ENCODE results near the gene ALX4.

ALX4 gene

DNA sequence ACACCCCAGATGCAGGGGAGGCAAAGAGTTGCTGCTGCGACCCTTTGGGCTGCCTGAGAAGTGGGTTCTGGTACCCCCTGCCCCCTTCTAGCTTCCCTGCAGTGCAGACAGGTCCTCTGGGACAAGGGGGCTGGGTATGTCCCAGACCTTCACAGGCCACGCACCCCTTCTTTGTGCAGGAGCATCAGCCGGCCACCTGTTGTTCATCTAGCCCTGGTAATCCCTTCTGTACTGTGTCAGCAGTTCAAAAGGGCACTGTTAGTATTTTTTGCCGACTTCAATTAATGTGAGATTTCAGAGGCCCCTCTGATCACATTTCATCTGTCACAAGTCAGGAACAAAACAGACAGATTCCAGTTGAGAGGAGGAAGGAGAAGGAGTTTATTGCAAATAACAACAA is 49.9 kb downstream of the ALX4 start:
- Histone ChIP-seq H3K27ac (ENCODE audit: low read depth, low read length) (no peak overlapping the region), H3K4me3 (ENCODE audit: low read length) (no peak overlapping the region), H2BK120ac (ENCODE audit: low read depth, low read length) (no peak overlapping the region), H3K9ac (ENCODE audit: low read length) (no peak overlapping the region), H3K4ac (ENCODE audit: low read depth, low read length) (no peak overlapping the region), H4K8ac (ENCODE audit: low read depth, low read length) (no peak overlapping the region), H3K18ac (ENCODE audit: low read length) (no peak overlapping the region), H3K36me3 (ENCODE audit: control insufficient read depth, insufficient read depth, low read length) (no peaks in the 10 kb centered on the region), H2BK15ac (replicated peaks; ENCODE audit: low read depth) (no peak overlapping the region), H2BK5ac (ENCODE audit: low read length) (no peak overlapping the region), H3K4me1 (ENCODE audit: control insufficient read depth, low read depth, low read length) (no peaks in the 10 kb centered on the region), H3K56ac (ENCODE audit: low read length) (no peak overlapping the region), H2AK5ac (ENCODE audit: low read length) (no peak overlapping the region), H3K79me1 (ENCODE audit: low read length) (no peaks in the 10 kb centered on the region), H3K23ac (ENCODE audit: low read length) (no peak overlapping the region), H3K79me2 (ENCODE audit: control insufficient read depth, insufficient read depth, low read length) (no peaks in the 10 kb centered on the region), H4K5ac (ENCODE audit: low read length) (no peak overlapping the region), H3K27me3 (ENCODE audit: insufficient read depth, low read length, poor library complexity) (no peaks in the 10 kb centered on the region), H3K4me2 (ENCODE audit: low read length) (no peak overlapping the region)
- DNase-seq: no peak
- WGBS (ENCODE audit: extremely low coverage, insufficient coverage, low lambda C conversion rate): no CpG with 5 or more reads among the region's 4 CpGs

DNA sequence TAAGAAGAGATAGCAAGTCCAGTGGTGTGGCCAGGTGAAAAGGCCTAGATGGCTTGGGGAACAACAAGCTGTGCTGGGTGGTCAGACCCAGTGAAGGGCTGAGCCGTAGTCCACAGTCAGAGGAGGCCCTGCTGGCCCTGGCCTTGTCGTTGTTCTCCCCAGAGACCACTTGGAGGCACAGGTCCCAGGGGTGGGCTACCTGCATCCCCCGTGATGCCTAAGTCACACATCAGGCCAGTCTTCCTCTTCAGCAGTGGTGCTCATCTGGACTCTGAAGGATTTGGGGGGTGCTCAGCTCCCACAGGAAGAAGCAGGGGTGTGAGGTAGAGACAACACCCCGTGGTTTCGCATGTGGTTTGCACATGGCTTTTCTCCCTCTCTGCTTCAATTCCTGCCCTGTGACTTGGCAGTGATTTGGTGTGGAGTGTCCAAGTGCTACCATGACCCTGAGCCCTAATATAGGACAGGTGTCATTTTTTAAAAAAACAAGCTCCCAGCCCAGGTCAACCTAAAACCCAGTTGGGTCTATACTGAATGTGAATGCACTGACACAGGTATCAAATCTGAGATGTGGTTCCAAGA is 51.0 kb downstream of the ALX4 start:
- no peak for DNase-seq
- H3K56ac ChIP-seq (ENCODE audit: low read length): no peak overlapping the region

DNA sequence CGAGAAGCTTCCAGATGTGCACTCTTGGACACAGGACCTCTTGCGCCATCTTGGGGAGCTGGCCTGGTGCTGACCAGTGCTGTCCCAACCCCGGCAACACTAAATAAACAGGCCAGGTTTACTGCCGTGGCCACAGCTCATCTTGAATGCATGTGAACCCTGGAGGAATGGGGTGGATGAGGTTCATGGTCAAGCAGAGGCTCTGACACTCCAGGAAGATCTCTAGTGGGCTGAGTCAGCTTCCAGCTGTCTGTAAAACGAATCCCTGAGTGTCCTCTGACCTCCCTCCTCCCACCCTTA is 51.8 kb downstream of the ALX4 start:
- no CpG with 5 or more reads among the region's 5 CpGs for WGBS (ENCODE audit: extremely low coverage, insufficient coverage, low lambda C conversion rate)

More for the DNA sequence above, 51.0 kb downstream of the ALX4 start:
- no peak overlapping the region for H3K27ac ChIP-seq (ENCODE audit: low read depth, low read length)
- H2BK5ac ChIP-seq (ENCODE audit: low read length): no peak overlapping the region
- no peak overlapping the region for H3K4me3 ChIP-seq (ENCODE audit: low read length)
- no peak overlapping the region for H4K5ac ChIP-seq (ENCODE audit: low read length)
- H3K36me3 ChIP-seq (ENCODE audit: control insufficient read depth, insufficient read depth, low read length): no peaks in the 10 kb centered on the region
- H2AK5ac ChIP-seq (ENCODE audit: low read length): no peak overlapping the region
- no peak overlapping the region for H3K18ac ChIP-seq (ENCODE audit: low read length)
- H4K8ac ChIP-seq (ENCODE audit: low read depth, low read length): no peak overlapping the region
- H2BK120ac ChIP-seq (ENCODE audit: low read depth, low read length): no peak overlapping the region
- no peaks in the 10 kb centered on the region for H3K79me2 ChIP-seq (ENCODE audit: control insufficient read depth, insufficient read depth, low read length)
- H3K4me2 ChIP-seq (ENCODE audit: low read length): no peak overlapping the region
- H3K9ac ChIP-seq (ENCODE audit: low read length): no peak overlapping the region
- H3K4ac ChIP-seq (ENCODE audit: low read depth, low read length): no peak overlapping the region
- no peaks in the 10 kb centered on the region for H3K4me1 ChIP-seq (ENCODE audit: control insufficient read depth, low read depth, low read length)
- no peak overlapping the region for H2BK15ac ChIP-seq (replicated peaks; ENCODE audit: low read depth)
- WGBS (ENCODE audit: extremely low coverage, insufficient coverage, low lambda C conversion rate): no CpG with 5 or more reads among the region's 5 CpGs
- H3K23ac ChIP-seq (ENCODE audit: low read length): no peak overlapping the region
- no peaks in the 10 kb centered on the region for H3K27me3 ChIP-seq (ENCODE audit: insufficient read depth, low read length, poor library complexity)
- no peaks in the 10 kb centered on the region for H3K79me1 ChIP-seq (ENCODE audit: low read length)

DNA sequence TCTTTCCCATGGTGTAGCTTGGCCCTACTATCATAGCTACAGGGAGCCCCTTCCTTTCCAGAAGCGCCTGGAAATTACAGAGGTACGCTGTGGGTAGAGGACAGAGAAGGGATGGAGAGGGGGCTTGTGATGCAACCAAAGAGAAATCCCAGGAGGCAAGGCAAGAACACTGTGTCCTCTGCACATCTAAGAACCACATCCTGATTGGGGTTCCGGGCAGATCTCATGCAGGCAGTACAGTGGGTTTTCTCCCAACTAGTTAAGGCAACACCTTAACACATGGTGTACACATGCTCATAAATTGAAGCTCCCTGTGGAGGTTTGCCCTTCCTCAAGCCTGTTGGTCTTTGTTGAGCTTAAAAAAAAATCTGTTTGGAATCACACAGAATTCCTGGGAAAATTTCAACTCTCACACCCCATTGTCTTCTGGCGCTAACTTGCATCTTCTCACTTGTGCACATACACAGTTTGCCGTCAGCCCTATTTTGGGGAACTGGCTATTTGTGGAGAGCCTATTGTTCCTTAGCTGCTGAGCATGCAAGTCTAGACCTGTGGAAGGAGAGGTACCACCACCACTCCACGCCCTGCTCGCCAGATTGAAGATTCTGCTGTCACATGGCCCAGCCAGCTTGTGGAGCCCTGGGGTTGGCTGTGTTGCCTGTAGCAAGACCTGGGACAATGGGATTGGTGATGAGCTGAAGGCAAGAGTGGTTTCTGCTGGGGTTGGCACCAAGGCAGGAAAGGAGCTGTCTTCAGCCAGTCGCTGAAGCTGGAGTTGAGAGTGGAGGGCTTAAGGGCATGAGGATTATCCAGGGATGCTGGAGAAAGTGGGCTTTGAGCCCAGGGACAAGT is 52.4 kb downstream of the ALX4 start:
- Histone ChIP-seq H3K4me2 (ENCODE audit: low read length) (no peak overlapping the region), H3K4me3 (ENCODE audit: low read length) (no peak overlapping the region), H3K4me1 (ENCODE audit: control insufficient read depth, low read depth, low read length) (no peaks in the 10 kb centered on the region), H3K4ac (ENCODE audit: low read depth, low read length) (no peak overlapping the region), H4K8ac (ENCODE audit: low read depth, low read length) (no peak overlapping the region), H4K5ac (ENCODE audit: low read length) (no peak overlapping the region), H3K23ac (ENCODE audit: low read length) (no peak overlapping the region), H3K56ac (ENCODE audit: low read length) (no peak overlapping the region), H3K79me1 (ENCODE audit: low read length) (no peaks in the 10 kb centered on the region), H3K27ac (ENCODE audit: low read depth, low read length) (no peak overlapping the region), H2BK5ac (ENCODE audit: low read length) (no peak overlapping the region), H3K79me2 (ENCODE audit: control insufficient read depth, insufficient read depth, low read length) (no peaks in the 10 kb centered on the region), H3K36me3 (ENCODE audit: control insufficient read depth, insufficient read depth, low read length) (no peaks in the 10 kb centered on the region), H3K27me3 (ENCODE audit: insufficient read depth, low read length, poor library complexity) (no peaks in the 10 kb centered on the region), H2BK15ac (replicated peaks; ENCODE audit: low read depth) (no peak overlapping the region), H3K9ac (ENCODE audit: low read length) (no peak overlapping the region), H3K18ac (ENCODE audit: low read length) (no peak overlapping the region), H2AK5ac (ENCODE audit: low read length) (no peak overlapping the region), H2BK120ac (ENCODE audit: low read depth, low read length) (no peak overlapping the region)
- WGBS (ENCODE audit: extremely low coverage, insufficient coverage, low lambda C conversion rate): no CpG with 5 or more reads among the region's 8 CpGs
- no peak for DNase-seq

More for the DNA sequence above, 51.8 kb downstream of the ALX4 start:
- Histone ChIP-seq H3K79me1 (ENCODE audit: low read length) (no peaks in the 10 kb centered on the region), H4K8ac (ENCODE audit: low read depth, low read length) (no peak overlapping the region), H2BK5ac (ENCODE audit: low read length) (no peak overlapping the region), H3K18ac (ENCODE audit: low read length) (no peak overlapping the region), H3K79me2 (ENCODE audit: control insufficient read depth, insufficient read depth, low read length) (no peaks in the 10 kb centered on the region), H4K5ac (ENCODE audit: low read length) (no peak overlapping the region), H3K27me3 (ENCODE audit: insufficient read depth, low read length, poor library complexity) (no peaks in the 10 kb centered on the region), H3K4me3 (ENCODE audit: low read length) (no peak overlapping the region), H3K4me1 (ENCODE audit: control insufficient read depth, low read depth, low read length) (no peaks in the 10 kb centered on the region), H3K4me2 (ENCODE audit: low read length) (no peak overlapping the region), H3K56ac (ENCODE audit: low read length) (no peak overlapping the region), H3K9ac (ENCODE audit: low read length) (no peak overlapping the region), H2BK120ac (ENCODE audit: low read depth, low read length) (no peak overlapping the region), H3K27ac (ENCODE audit: low read depth, low read length) (no peak overlapping the region), H3K23ac (ENCODE audit: low read length) (no peak overlapping the region), H2BK15ac (replicated peaks; ENCODE audit: low read depth) (no peak overlapping the region), H3K4ac (ENCODE audit: low read depth, low read length) (no peak overlapping the region), H2AK5ac (ENCODE audit: low read length) (no peak overlapping the region), H3K36me3 (ENCODE audit: control insufficient read depth, insufficient read depth, low read length) (no peaks in the 10 kb centered on the region)
- DNase-seq: peak; percentile 22

DNA sequence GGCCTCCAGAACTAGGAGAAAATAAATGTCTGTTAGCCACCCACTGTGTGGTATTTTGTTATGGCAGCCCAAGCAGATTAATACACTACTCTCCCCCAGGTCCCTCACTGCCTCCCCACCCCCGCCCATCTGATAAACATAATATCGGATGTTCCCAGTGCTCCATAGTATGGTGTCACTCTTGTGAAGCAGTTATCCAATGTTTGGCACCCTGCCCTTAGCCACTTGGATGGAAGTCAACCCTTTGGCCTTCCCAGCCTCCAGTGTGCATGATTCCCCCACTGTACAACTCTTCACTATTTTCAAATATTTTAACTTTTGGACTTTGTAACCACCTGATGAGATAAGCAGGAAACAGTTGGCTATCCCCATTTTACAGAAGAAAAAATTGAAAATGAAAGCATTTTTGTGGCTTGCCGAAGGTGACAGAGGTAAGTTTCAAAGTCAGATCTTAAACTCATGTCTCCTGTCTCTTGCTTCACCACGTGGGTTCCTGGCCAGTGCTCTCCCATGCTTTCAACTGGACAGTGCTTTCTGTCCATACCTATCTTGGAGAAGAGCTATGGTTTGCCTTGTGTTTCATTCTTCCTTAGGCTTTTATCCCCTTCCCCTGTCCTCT is 53.2 kb downstream of the ALX4 start:
- no peak for DNase-seq
- Histone ChIP-seq H3K56ac (ENCODE audit: low read length) (no peak overlapping the region), H3K27ac (ENCODE audit: low read depth, low read length) (no peak overlapping the region), H3K79me2 (ENCODE audit: control insufficient read depth, insufficient read depth, low read length) (no peaks in the 10 kb centered on the region), H2BK120ac (ENCODE audit: low read depth, low read length) (no peak overlapping the region), H3K79me1 (ENCODE audit: low read length) (no peaks in the 10 kb centered on the region), H2BK5ac (ENCODE audit: low read length) (no peak overlapping the region), H3K4me3 (ENCODE audit: low read length) (no peak overlapping the region), H3K4me1 (ENCODE audit: control insufficient read depth, low read depth, low read length) (no peaks in the 10 kb centered on the region), H4K8ac (ENCODE audit: low read depth, low read length) (no peak overlapping the region), H3K36me3 (ENCODE audit: control insufficient read depth, insufficient read depth, low read length) (no peaks in the 10 kb centered on the region), H2AK5ac (ENCODE audit: low read length) (no peak overlapping the region), H3K23ac (ENCODE audit: low read length) (no peak overlapping the region), H3K9ac (ENCODE audit: low read length) (no peak overlapping the region), H3K4ac (ENCODE audit: low read depth, low read length) (no peak overlapping the region), H3K4me2 (ENCODE audit: low read length) (no peak overlapping the region), H4K5ac (ENCODE audit: low read length) (no peak overlapping the region), H3K27me3 (ENCODE audit: insufficient read depth, low read length, poor library complexity) (no peaks in the 10 kb centered on the region), H3K18ac (ENCODE audit: low read length) (no peak overlapping the region), H2BK15ac (replicated peaks; ENCODE audit: low read depth) (no peak overlapping the region)
- no CpG with 5 or more reads among the region's 4 CpGs for WGBS (ENCODE audit: extremely low coverage, insufficient coverage, low lambda C conversion rate)
